DMS 273 (cell line): ENCODE data around the gene MKRN3.
"Not testable (repeated sequence)": the region's sequence is repeated elsewhere in the genome, so short reads cannot be mapped to it uniquely, and the experiment has no call there.

Experiments used
- DNase-seq: peaks from one replicate; lab custom pipeline; 2025; ENCODE audit not compliant: unreplicated experiment; lab: John Stamatoyannopoulos, UW

The MKRN3 gene

GRCh38 chr15:23578521-23579150, 13.2 kb downstream of the MKRN3 start:
- DNase-seq = no peak

GRCh38 chr15:23588268-23588667, 22.8 kb downstream of the MKRN3 start:
- no peak for DNase-seq

GRCh38 chr15:23589012-23589411, 23.5 kb downstream of the MKRN3 start:
- no peak for DNase-seq

- no peak for DNase-seq
Observed at GRCh38 chr15:23594252-23594770, 28.8 kb downstream of the MKRN3 start.

- DNase-seq = no peak
Observed at GRCh38 chr15:23595368-23595767, 29.9 kb downstream of the MKRN3 start.

- DNase-seq = no peak
Observed at GRCh38 chr15:23596736-23597135, 31.3 kb downstream of the MKRN3 start.

GRCh38 chr15:23597278-23597677, 31.8 kb downstream of the MKRN3 start:
- DNase-seq = not testable (repeated sequence)

GRCh38 chr15:23599053-23599452, 33.6 kb downstream of the MKRN3 start:
- no peak for DNase-seq

- DNase-seq = no peak
Observed at GRCh38 chr15:23602124-23602523, 36.6 kb downstream of the MKRN3 start.

- no peak for DNase-seq
Observed at GRCh38 chr15:23606226-23606625, 40.8 kb downstream of the MKRN3 start.

GRCh38 chr15:23616536-23616935, 51.1 kb downstream of the MKRN3 start:
- DNase-seq = no peak
